ENCODE results near the gene RRM1.

The RRM1 gene

GRCh38 chr11:4103269-4103668 is 8.7 kb downstream of the RRM1 start:
- Histone ChIP-seq H3K27me3 (replicated peaks; ENCODE audit: control insufficient read depth, insufficient read depth, low read length) (no peaks in the 10 kb centered on the region), H3K4me3 (replicated peaks; ENCODE audit: low read depth, low read length) (no peak overlapping the region), H3K36me3 (ENCODE audit: control insufficient read depth, insufficient read depth, low read length) (no peaks in the 10 kb centered on the region)
- TF ChIP-seq CTCF (IDR thresholded peaks at IDR 0.05; ENCODE audit: insufficient read depth, low read length, poor library complexity, severe bottlenecking): no peak
- DNase-seq (ENCODE audit: extremely low read depth, insufficient read length): no peak

GRCh38 chr11:4105916-4106315 is 11.3 kb downstream of the RRM1 start:
- no peak for TF ChIP-seq CTCF (IDR thresholded peaks at IDR 0.05; ENCODE audit: insufficient read depth, low read length, poor library complexity, severe bottlenecking)
- no peak for DNase-seq (ENCODE audit: extremely low read depth, insufficient read length)
- H3K36me3 ChIP-seq (ENCODE audit: control insufficient read depth, insufficient read depth, low read length): no peaks in the 10 kb centered on the region
- H3K4me3 ChIP-seq (replicated peaks; ENCODE audit: low read depth, low read length): no peak overlapping the region
- no peaks in the 10 kb centered on the region for H3K27me3 ChIP-seq (replicated peaks; ENCODE audit: control insufficient read depth, insufficient read depth, low read length)

- Histone ChIP-seq H3K36me3 (ENCODE audit: control insufficient read depth, insufficient read depth, low read length) (peaks cover 3% of the 10 kb centered on the region), H3K4me3 (replicated peaks; ENCODE audit: low read depth, low read length) (no peak overlapping the region), H3K27me3 (replicated peaks; ENCODE audit: control insufficient read depth, insufficient read depth, low read length) (no peaks in the 10 kb centered on the region)
- DNase-seq (ENCODE audit: extremely low read depth, insufficient read length): no peak
- TF ChIP-seq CTCF (IDR thresholded peaks at IDR 0.05; ENCODE audit: insufficient read depth, low read length, poor library complexity, severe bottlenecking): no peak
Observed at GRCh38 chr11:4111834-4112233, 17.2 kb downstream of the RRM1 start.

- peaks cover 3% of the 10 kb centered on the region for H3K36me3 ChIP-seq (ENCODE audit: control insufficient read depth, insufficient read depth, low read length)
- no peaks in the 10 kb centered on the region for H3K27me3 ChIP-seq (replicated peaks; ENCODE audit: control insufficient read depth, insufficient read depth, low read length)
- DNase-seq (ENCODE audit: extremely low read depth, insufficient read length): no peak
- TF ChIP-seq CTCF (IDR thresholded peaks at IDR 0.05; ENCODE audit: insufficient read depth, low read length, poor library complexity, severe bottlenecking): no peak
- H3K4me3 ChIP-seq (replicated peaks; ENCODE audit: low read depth, low read length): no peak overlapping the region
Observed at GRCh38 chr11:4115128-4115527, 20.5 kb downstream of the RRM1 start.

- no peak for TF ChIP-seq CTCF (IDR thresholded peaks at IDR 0.05; ENCODE audit: insufficient read depth, low read length, poor library complexity, severe bottlenecking)
- H3K36me3 ChIP-seq (ENCODE audit: control insufficient read depth, insufficient read depth, low read length): peaks cover 4% of the 10 kb centered on the region
- no peak for DNase-seq (ENCODE audit: extremely low read depth, insufficient read length)
- H3K4me3 ChIP-seq (replicated peaks; ENCODE audit: low read depth, low read length): no peak overlapping the region
- no peaks in the 10 kb centered on the region for H3K27me3 ChIP-seq (replicated peaks; ENCODE audit: control insufficient read depth, insufficient read depth, low read length)
Observed at GRCh38 chr11:4118107-4118506, 23.5 kb downstream of the RRM1 start.

GRCh38 chr11:4123218-4123617 is 28.6 kb downstream of the RRM1 start:
- Histone ChIP-seq H3K36me3 (ENCODE audit: control insufficient read depth, insufficient read depth, low read length) (peaks cover 16% of the 10 kb centered on the region), H3K4me3 (replicated peaks; ENCODE audit: low read depth, low read length) (no peak overlapping the region), H3K27me3 (replicated peaks; ENCODE audit: control insufficient read depth, insufficient read depth, low read length) (no peaks in the 10 kb centered on the region)
- no peak for DNase-seq (ENCODE audit: extremely low read depth, insufficient read length)
- TF ChIP-seq CTCF (IDR thresholded peaks at IDR 0.05; ENCODE audit: insufficient read depth, low read length, poor library complexity, severe bottlenecking): no peak
